ENCODE measurements around the gene CDK6. TPM values are rescaled to one million over a fixed set of nuclear protein-coding genes. Genes with fewer than 3 reads are reported as not detected.
A peak's percentile ranks its signal among the peaks of the same experiment; 100 is the strongest.

The CDK6 gene
- total and polyA plus RNA-seq, 10 donors = 0.91 to 37.8 (median 25.5) TPM

DNA sequence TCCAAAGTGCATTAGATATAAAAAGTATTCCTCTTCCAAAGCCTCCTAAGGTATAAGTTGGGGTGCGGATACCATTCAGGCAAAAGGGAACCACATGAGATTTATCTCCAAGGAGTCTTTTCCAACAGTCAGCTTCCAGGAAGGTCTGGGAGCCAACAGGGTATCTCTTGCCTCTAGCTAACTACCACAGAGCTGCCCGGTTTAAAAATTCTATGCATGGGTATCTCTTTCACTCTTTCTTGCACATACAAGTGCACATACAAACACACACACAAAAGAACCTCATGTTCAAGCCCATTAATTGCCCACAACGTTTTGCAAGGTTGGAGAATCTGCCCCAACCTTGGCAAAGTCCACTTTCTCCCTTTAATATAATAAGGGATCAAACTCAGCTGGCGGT, 80.7 kb downstream of the CDK6 start:
- H3K27ac ChIP-seq = peak overlapping the region in 3 of 8 donors; percentile 48 to 60 (median 52)
- intact Hi-C loops (cut with DNase I; ENCODE audit: low total_unique reads) = no loop called here
- no peak for DNase-seq
- H3K4me3 ChIP-seq = no peak overlapping the region
- H3K9me3 ChIP-seq = no peaks in the 10 kb centered on the region
- H3K4me1 ChIP-seq = peaks cover 0 to 29% (median 10%) of the 10 kb centered on the region in 6 donors
- WGBS, 5 donors = 47 to 65% (median 53%) methylated on average over 4 of the region's 4 CpGs
- no peaks in the 10 kb centered on the region for H3K36me3 ChIP-seq
- H3K27me3 ChIP-seq (replicated peaks in 1 of 7) = no peaks in the 10 kb centered on the region
- TF ChIP-seq POLR2A (IDR thresholded peaks at IDR 0.05) = no peak
- TF ChIP-seq, protein P1, sequence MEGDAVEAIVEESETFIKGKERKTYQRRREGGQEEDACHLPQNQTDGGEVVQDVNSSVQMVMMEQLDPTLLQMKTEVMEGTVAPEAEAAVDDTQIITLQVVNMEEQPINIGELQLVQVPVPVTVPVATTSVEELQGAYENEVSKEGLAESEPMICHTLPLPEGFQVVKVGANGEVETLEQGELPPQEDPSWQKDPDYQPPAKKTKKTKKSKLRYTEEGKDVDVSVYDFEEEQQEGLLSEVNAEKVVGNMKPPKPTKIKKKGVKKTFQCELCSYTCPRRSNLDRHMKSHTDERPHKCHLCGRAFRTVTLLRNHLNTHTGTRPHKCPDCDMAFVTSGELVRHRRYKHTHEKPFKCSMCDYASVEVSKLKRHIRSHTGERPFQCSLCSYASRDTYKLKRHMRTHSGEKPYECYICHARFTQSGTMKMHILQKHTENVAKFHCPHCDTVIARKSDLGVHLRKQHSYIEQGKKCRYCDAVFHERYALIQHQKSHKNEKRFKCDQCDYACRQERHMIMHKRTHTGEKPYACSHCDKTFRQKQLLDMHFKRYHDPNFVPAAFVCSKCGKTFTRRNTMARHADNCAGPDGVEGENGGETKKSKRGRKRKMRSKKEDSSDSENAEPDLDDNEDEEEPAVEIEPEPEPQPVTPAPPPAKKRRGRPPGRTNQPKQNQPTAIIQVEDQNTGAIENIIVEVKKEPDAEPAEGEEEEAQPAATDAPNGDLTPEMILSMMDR (IDR thresholded peaks at IDR 0.05 in 8 of 11, conservative IDR thresholded peaks at IDR 0.05 in 3 of 11) = no peak
- TF ChIP-seq POLR2AphosphoS5 (IDR thresholded peaks at IDR 0.05) = no peak

DNA sequence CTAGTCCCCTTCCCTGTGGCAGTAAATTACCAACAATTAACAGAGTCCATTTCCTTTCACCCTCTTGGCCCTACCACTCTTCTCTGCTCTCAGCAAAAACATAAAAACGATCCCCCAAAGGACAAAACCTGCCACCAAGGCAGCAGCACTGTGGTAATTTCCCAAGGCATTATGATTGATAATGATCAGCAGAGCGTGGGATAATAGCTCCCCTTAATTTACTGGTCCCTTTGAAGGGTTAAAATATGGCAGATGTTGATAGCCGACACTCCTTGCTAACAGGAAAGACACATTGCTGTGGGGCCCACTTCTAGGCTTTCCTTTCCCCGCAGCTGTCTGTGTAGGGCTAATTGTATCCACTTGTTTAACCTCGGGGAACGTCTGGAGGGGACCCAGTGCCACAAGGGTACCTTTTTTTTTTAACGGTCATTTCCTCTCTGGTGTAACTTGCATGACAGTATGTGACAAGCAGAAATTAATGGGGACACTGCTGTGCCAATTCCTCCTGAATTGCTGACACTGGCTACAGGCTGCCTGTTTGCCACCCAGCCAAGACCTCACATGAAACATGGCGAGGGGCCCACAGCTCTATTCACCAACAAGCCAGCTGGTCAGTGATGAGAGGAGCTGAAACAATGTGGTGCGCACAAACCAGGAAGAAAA, 81.3 kb downstream of the CDK6 start:
- 22 to 41% (median 25%) methylated on average over 9 of the region's 9 CpGs for WGBS, 5 donors
- Histone ChIP-seq H3K27me3 (replicated peaks in 1 of 7) (no peaks in the 10 kb centered on the region), H3K4me3 (no peak overlapping the region), H3K9me3 (no peaks in the 10 kb centered on the region), H3K36me3 (no peaks in the 10 kb centered on the region), H3K4me1 (peaks cover 0 to 29% (median 12%) of the 10 kb centered on the region in 6 donors), H3K27ac (peak overlapping the region in 4 of 8 donors; percentile 23 to 60 (median 50))
- intact Hi-C loops (cut with DNase I; ENCODE audit: low total_unique reads) = no loop called here
- TF ChIP-seq POLR2A (IDR thresholded peaks at IDR 0.05) (no peak), POLR2AphosphoS5 (IDR thresholded peaks at IDR 0.05) (no peak)
- TF ChIP-seq, protein P1 (IDR thresholded peaks at IDR 0.05 in 8 of 11, conservative IDR thresholded peaks at IDR 0.05 in 3 of 11) = no peak
- no peak for DNase-seq

DNA sequence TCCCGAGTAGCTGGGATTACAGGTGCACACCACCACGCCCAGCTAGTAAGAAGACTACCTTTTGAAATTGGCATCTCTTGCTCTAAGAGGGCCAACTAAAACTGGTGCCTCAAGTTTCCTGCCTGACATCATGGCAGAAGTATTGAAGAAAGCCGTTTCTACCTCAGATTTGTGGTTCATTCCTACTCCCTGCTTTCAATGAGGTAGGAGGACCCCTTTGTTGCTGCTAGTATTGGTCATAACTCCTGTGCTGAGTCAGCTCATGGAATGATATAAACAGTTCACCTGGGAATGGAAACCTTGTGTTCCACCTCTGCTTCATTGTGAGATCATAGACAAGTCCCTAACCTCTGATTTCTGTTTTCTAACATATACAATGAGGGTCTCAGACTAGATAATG, 82.8 kb downstream of the CDK6 start:
- Histone ChIP-seq H3K4me1 (peaks cover 0 to 33% (median 13%) of the 10 kb centered on the region in 6 donors), H3K4me3 (no peak overlapping the region), H3K36me3 (no peaks in the 10 kb centered on the region), H3K27me3 (replicated peaks in 1 of 7) (no peaks in the 10 kb centered on the region), H3K9me3 (no peaks in the 10 kb centered on the region), H3K27ac (no peak overlapping the region)
- intact Hi-C loops (cut with DNase I; ENCODE audit: low total_unique reads) = no loop called here
- DNase-seq = no peak
- no peak for TF ChIP-seq POLR2A (IDR thresholded peaks at IDR 0.05)
- TF ChIP-seq, protein P1 (IDR thresholded peaks at IDR 0.05 in 8 of 11, conservative IDR thresholded peaks at IDR 0.05 in 3 of 11) = no peak
- TF ChIP-seq POLR2AphosphoS5 (IDR thresholded peaks at IDR 0.05) = no peak
- 81 to 90% (median 82%) methylated on average over 3 of the region's 3 CpGs for WGBS, 5 donors

DNA sequence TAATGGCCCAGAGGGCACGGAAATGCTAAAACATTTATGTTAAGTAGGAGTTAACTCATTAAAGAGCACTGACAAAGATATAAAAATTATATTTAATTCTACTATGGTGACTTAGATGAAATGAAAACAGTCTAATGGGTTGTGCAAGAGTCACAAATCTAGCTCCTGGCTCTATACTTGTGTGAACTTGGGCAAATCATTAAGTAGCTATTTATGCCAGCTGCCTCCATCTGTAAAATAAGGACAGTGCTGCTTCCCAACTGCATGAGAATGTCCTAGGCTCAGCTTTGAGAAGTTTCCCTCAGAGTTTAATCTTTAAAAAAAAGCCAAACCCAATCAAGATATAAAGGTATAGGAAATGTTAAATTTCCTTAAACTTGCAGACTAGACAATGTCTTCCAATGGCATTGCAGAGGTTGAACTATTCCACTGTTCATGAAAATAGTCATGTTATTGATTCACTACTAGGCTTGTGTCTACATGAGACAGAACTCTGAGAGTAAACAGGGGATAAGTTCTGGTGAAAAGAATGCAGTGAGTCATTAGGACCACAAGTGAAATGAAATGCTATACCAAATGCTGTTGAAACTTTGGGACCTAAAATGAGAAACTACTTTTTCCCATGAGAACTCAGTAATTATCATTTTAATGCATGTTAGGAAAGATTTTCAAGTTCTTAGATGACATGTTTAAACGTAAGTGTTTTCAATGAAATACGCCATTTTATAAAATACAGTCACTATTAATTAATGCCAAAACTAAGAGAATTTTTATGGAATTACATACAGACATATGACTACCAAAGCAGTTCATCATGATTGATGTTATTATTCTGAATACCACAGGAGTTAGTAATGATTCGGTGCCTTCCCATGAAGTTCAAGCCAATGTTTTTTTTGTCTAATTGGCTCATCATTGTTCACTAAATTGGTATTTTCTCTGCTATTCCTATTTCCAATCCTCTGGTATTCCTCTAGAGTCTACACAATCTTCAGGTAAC, 84.2 kb downstream of the CDK6 start:
- Histone ChIP-seq H3K4me3 (no peak overlapping the region), H3K4me1 (peaks cover 0 to 26% (median 13%) of the 10 kb centered on the region in 6 donors), H3K27ac (no peak overlapping the region), H3K9me3 (no peaks in the 10 kb centered on the region), H3K36me3 (no peaks in the 10 kb centered on the region), H3K27me3 (replicated peaks in 1 of 7) (no peaks in the 10 kb centered on the region)
- TF ChIP-seq POLR2AphosphoS5 (IDR thresholded peaks at IDR 0.05) (no peak), POLR2A (IDR thresholded peaks at IDR 0.05) (no peak)
- TF ChIP-seq, protein P1 (IDR thresholded peaks at IDR 0.05 in 8 of 11, conservative IDR thresholded peaks at IDR 0.05 in 3 of 11) = no peak
- intact Hi-C loops (cut with DNase I; ENCODE audit: low total_unique reads) = no loop called here
- no peak for DNase-seq
- WGBS, 5 donors = 83 to 90% (median 87%) methylated on average over 4 of the region's 4 CpGs

All from spleen (tissue), 11 donors.